Measurements from ENCODE around the gene DCLK1. TPM values are rescaled to one million over a fixed set of nuclear protein-coding genes. Genes with fewer than 3 reads are reported as not detected.

Gene DCLK1
- total RNA-seq, 1 experiment from 2014 or later, result 1.4 TPM

DNA sequence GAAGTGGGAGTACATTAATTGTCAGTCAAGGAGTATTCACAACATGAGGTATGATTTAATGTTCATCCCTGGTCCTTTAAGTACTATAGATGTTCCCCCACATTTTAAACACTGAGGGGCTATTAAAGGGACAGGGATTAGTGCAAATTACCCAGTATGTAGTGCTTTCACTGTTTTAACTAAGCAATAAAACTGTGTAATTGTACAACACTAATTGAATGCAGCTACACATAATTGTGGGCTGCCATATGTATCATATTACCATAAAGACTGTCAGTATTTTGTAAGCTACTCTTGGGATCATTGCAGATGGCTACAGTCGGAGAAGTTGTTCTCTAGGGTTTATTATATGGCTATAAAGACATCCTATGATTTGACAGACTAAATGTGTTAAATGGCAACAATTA, 316.6 kb downstream of the DCLK1 start:
- H3K36me3 ChIP-seq (ENCODE audit: low read depth), result no peaks in the 10 kb centered on the region
- DNase-seq, result no peak
- no TSS peak for BruUV-seq (replicated peaks)
- no peak overlapping the region for H2AFZ ChIP-seq
- H3K9me3 ChIP-seq (ENCODE audit: insufficient read depth, low read depth), result no peaks in the 10 kb centered on the region
- ChIA-PET POLR2A (ENCODE audit: unreplicated experiment) (no interaction called here), CTCF (no interaction called here)
- intact Hi-C loops (cut with micrococcal nuclease; ENCODE audit: unreplicated experiment), result no loop called here
- H3F3A ChIP-seq (ENCODE audit: insufficient read depth, low read depth), result no peaks in the 10 kb centered on the region
- TF ChIP-seq CTCF (conservative IDR thresholded peaks at IDR 0.05) (no peak), EZH2 (IDR thresholded peaks at IDR 0.05; ENCODE audit: low read depth) (no peak)
- H3K4me2 ChIP-seq, result no peak overlapping the region
- no peak overlapping the region for H3K27ac ChIP-seq
- H3K79me2 ChIP-seq (ENCODE audit: low read depth), result no peaks in the 10 kb centered on the region
- H3K4me3 ChIP-seq, result no peak overlapping the region
- no peaks in the 10 kb centered on the region for H4K20me1 ChIP-seq (ENCODE audit: insufficient read depth)
- no peaks in the 10 kb centered on the region for H3K4me1 ChIP-seq (replicated peaks; ENCODE audit: insufficient read depth)
- no peaks in the 10 kb centered on the region for H3K9me2 ChIP-seq (ENCODE audit: insufficient read depth)
- H3K27me3 ChIP-seq (ENCODE audit: insufficient read depth, low read depth), result no peaks in the 10 kb centered on the region

GRCh38 chr13:35812736-35813135, 318.4 kb downstream of the DCLK1 start:
- Histone ChIP-seq H3K4me3 (no peak overlapping the region), H3K4me1 (replicated peaks; ENCODE audit: insufficient read depth) (no peaks in the 10 kb centered on the region), H3F3A (ENCODE audit: insufficient read depth, low read depth) (no peaks in the 10 kb centered on the region), H3K9me2 (ENCODE audit: insufficient read depth) (no peaks in the 10 kb centered on the region), H3K27me3 (ENCODE audit: insufficient read depth, low read depth) (no peaks in the 10 kb centered on the region), H3K27ac (no peak overlapping the region), H3K9me3 (ENCODE audit: insufficient read depth, low read depth) (no peaks in the 10 kb centered on the region), H3K79me2 (ENCODE audit: low read depth) (no peaks in the 10 kb centered on the region), H3K4me2 (no peak overlapping the region), H3K36me3 (ENCODE audit: low read depth) (no peaks in the 10 kb centered on the region), H2AFZ (no peak overlapping the region; the same call in 1 of the 2 replicates), H4K20me1 (ENCODE audit: insufficient read depth) (no peaks in the 10 kb centered on the region)
- TF ChIP-seq EZH2 (IDR thresholded peaks at IDR 0.05; ENCODE audit: low read depth), result no peak
- no peak for TF ChIP-seq CTCF (conservative IDR thresholded peaks at IDR 0.05)
- intact Hi-C loops (cut with micrococcal nuclease; ENCODE audit: unreplicated experiment), result no loop called here
- BruUV-seq (replicated peaks), result no TSS peak
- DNase-seq, result no peak
- ChIA-PET POLR2A (ENCODE audit: unreplicated experiment) (no interaction called here), CTCF (no interaction called here)

GRCh38 chr13:35810321-35810720, 320.9 kb downstream of the DCLK1 start:
- CTCF ChIA-PET, result no interaction called here

More at GRCh38 chr13:35810321-35810720, 320.9 kb downstream of the DCLK1 start:
- Histone ChIP-seq H3K4me2 (no peak overlapping the region), H3K4me1 (replicated peaks; ENCODE audit: insufficient read depth) (no peaks in the 10 kb centered on the region), H3K27me3 (ENCODE audit: insufficient read depth, low read depth) (no peaks in the 10 kb centered on the region), H3K9me2 (ENCODE audit: insufficient read depth) (no peaks in the 10 kb centered on the region), H2AFZ (no peak overlapping the region), H3K4me3 (no peak overlapping the region), H4K20me1 (ENCODE audit: insufficient read depth) (no peaks in the 10 kb centered on the region), H3F3A (ENCODE audit: insufficient read depth, low read depth) (no peaks in the 10 kb centered on the region), H3K36me3 (ENCODE audit: low read depth) (no peaks in the 10 kb centered on the region), H3K27ac (no peak overlapping the region), H3K9me3 (ENCODE audit: insufficient read depth, low read depth) (no peaks in the 10 kb centered on the region), H3K79me2 (ENCODE audit: low read depth) (no peaks in the 10 kb centered on the region)
- no TSS peak for BruUV-seq (replicated peaks)
- intact Hi-C loops (cut with micrococcal nuclease; ENCODE audit: unreplicated experiment), result no loop called here
- TF ChIP-seq CTCF (conservative IDR thresholded peaks at IDR 0.05) (no peak), EZH2 (IDR thresholded peaks at IDR 0.05; ENCODE audit: low read depth) (no peak)
- no peak for DNase-seq
- POLR2A ChIA-PET (ENCODE audit: unreplicated experiment), result no interaction called here
